HG02798 (cell line): Measurements from ENCODE around the gene VIL1.

Experiments used
- ATAC-seq: cut with Tn5 transposase; IDR thresholded peaks from one replicate; pipeline ENCODE4 v1.9.1; 2021; ENCODE audit warnings: mild to moderate bottlenecking; ENCODE audit not compliant: unreplicated experiment, poor library complexity

Gene VIL1

DNA sequence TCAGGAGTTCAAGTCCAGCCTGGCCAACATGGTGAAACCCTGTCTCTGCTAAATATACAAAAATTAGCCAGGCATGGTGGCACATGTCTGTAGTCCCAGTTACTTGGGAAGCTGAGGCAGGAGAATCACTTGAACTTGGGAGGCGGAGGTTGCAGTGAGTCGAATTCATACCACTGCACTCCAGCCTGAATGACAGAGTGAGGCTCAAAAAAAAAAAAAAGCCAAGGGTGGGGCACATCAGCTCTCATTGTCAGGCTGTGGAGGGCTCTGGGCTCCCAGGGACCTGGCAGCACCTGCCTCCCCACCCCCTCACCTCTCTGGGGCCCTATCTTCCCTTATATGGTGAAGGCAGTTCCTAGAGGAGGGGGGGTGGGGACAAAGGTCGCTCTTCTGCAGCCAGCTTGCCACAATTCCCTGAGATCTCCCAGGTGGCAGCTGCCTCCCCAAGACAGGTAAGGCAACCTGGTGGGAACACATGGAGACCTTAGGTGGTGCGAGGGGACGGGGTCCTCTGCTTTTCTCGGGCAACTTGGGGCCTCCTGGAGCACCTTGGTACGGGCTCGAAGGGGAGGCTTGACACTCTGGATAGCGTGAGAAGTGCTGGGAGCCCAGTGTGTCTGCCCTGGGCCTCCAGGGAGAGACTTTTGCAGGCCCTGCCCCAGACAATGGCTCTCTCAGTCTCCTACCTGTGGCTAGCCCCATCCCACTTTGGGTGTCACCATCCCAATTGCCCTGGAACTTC, at the start of gene VIL1:
Gene VIL1, plus strand, starts transcription at position 407 of the 742 bp plus-strand sequence. CDS start 4,656 bp downstream, outside the sequence.
- ATAC-seq, result no peak

DNA sequence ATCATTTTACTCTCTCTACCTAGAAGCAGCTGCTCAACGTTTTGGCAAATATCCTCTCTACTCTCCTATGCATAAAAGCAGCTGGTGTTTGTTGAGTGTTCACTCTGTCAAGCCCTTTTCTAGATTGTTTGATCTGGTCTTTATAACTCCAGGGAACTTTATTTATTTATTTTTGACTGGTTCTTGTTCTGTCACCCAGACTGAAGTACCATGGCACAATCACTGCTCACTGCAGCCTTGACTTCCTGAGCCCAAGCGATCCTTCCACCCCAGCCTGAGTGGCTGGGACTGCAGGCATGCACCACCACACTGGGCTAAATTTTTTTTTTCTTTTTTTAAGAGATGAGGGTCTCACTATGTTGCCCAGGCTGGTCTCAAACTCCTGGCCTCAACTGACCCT, 49.6 kb upstream of the VIL1 start:
- no peak for ATAC-seq

DNA sequence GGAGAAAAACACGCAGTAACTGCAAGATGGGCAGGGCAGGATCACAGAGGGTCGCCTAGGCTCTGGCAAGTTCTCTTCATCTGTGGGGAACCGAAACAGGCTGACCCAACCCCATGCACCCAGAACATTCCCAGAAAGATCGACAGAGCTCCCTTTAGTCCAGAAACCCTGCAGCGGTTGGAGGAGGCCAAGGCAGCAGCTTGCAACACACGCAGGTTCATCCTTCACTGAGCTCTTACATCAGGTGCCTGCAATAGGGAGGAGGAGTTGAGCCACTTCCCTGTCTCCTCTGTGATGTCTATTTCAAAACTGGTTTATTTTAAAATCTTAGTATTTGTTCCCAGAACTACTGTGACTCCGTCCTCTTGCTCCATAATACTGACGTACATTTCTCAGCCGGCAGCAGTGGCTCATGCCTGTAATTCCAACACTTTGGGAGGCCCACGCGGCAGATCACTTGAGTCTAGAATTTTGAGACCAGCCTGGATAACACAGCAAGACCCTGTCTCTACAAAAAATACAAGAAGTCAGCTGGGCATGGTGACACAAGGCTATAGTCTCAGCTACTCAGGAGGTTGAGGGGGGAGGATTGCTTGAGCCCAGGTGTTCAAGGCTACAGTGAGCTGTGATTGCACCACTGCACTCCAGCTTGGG, 48.4 kb upstream of the VIL1 start:
- no peak for ATAC-seq

DNA sequence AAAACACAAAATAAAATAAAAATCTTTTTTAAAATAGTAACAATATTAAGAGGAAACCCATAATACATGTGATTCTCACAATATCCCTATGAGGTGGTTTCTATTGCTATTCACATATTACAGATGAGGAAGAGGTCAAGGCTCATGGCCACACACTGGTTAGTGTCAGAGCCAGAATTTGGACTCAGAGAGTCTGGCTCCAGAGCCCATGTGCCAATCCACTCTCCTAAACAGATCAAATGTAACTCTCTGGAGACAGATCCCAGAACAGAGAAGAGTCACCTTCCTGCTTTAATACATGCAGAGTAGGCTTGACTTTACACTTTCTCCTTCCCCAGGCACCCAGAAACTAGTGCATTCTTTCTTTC, 47.0 kb upstream of the VIL1 start:
- no peak for ATAC-seq

DNA sequence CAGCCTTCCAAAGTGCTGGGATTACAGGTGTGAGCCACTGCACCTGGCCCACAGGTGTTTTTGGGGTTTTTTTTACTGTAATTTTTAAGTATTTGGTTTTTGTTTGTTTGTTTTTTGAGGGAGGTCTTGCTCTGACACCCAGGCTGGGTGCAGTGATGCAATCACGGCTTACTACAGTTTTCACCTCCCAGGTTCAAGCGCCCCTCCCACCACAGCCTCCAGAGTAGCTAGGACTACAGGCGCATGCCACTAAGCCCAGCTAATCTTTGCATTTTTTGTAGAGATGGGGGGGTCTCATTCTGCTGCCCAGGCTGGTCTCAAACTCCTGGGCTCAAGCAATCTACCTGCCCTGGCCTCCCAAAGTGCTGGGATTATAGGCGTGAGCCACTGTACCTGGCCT, 44.1 kb upstream of the VIL1 start:
- no peak for ATAC-seq

DNA sequence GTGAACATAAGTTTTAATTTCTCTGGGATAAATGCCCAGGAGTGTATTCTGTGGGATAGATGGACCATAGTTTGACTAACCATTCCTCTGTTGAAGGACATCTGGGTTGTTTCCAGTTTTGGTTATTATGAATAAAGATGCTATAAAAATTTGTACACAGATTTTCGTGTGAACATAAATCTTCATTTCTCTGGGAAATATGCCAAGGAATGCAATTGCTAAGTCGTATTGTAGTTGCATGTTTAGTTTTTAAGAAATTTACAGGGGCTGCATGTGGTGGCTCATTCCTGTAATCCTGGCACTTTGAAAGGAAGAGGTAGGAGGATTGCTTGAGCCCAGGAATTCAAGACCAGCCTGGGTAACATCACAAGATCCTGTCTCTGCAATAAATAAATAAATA, 43.7 kb upstream of the VIL1 start:
- no peak for ATAC-seq

DNA sequence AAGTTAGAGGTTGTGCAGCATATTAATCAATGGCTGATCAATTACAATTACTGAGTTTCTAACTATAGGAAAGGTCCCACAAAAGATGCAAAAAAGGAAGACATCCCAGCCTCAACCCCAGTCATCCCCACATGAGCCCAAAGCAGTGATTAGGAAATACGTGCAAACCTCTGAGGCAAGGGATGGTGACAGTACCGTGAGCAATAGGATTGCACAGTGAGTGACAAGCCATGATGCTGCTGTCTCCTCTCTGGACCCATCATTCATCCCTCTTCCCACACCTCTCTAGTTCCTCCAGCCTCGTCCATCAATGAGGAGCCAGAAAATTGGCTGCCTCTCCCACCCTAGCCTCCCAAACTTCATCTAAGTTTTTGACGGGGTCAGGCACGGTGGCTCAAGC, 40.9 kb upstream of the VIL1 start:
- no peak for ATAC-seq

DNA sequence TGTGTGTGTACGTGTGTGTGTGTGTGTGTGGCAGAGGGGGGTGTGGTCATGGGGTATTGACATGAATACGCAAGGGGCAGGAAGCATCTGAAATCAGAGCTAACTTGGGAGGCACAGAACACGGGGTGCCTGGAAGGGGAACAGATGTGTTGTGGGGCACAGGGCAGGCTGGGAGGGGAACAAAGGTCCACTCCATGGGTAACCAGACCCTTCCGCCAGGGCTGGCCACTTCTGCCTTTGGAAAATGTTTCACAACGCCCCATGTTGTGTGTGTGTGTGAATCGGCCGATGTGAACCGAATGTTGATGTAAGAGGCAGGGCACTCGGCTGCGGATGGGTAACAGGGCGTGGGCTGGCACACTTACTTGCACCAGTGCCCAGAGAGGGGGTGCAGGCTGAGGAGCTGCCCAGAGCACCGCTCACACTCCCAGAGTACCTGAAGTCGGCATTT, 37.0 kb upstream of the VIL1 start, which contains the start of gene SLC11A1:
Gene SLC11A1, plus strand, starts transcription at position 358 of the 451 bp plus-strand sequence. CDS start 96 bp downstream, outside the sequence.
- no peak for ATAC-seq

DNA sequence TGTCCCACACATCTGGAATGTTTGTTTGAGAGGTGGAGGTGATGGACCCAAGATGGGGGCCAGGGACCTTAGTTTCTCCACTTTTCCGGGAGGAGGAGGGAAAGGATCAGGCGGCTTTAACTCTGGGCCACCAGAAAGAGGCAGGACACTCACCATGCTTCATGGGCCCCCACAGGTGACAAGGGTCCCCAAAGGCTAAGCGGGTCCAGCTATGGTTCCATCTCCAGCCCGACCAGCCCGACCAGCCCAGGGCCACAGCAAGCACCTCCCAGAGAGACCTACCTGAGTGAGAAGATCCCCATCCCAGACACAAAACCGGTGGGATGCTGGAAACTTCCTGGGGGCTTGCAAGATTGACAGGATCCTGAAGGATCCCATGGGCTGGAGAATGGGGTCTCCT, 36.1 kb upstream of the VIL1 start:
- no peak for ATAC-seq

DNA sequence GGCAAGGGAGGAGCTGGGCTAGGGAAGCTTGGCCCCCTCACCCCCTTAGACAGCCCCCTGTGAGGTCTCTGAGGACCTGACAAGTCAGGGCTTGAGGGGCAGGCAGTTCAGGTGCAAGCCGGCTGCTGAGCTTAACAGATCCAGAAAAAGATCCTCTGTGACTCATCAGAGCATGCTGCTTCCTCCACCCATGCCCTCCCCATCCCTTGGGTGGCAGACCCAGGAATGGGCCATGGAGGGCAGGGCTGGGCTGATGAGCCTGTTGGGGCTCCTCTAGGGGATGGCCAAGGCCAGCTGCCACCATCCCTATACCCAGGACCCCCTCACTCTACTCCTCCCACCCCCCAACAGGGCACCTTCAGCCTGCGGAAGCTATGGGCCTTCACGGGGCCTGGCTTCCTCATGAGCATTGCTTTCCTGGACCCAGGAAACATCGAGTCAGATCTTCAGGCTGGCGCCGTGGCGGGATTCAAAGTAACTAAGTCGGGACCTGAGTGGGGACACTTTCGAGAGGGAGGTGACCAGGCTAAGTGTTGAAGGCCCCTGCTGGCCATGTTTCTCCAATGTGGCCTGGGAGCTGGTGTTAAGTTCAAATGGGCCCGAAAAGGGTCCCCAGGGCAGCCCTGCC, 34.9 kb upstream of the VIL1 start:
- ATAC-seq, result no peak

DNA sequence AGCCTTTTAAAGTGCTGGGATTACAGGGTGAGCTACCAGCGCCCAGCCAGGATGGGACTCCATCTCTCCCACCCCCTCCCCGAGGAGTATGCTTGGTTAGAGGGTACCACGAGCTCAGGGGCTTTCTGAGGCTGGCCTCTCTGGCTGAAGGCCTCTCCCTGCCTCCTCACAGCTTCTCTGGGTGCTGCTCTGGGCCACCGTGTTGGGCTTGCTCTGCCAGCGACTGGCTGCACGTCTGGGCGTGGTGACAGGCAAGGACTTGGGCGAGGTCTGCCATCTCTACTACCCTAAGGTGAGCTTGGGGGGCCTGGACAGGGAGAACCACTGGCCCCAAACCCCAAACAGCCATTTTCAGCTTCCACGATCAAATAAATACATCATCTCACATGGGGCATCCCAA, 33.9 kb upstream of the VIL1 start:
- no peak for ATAC-seq

DNA sequence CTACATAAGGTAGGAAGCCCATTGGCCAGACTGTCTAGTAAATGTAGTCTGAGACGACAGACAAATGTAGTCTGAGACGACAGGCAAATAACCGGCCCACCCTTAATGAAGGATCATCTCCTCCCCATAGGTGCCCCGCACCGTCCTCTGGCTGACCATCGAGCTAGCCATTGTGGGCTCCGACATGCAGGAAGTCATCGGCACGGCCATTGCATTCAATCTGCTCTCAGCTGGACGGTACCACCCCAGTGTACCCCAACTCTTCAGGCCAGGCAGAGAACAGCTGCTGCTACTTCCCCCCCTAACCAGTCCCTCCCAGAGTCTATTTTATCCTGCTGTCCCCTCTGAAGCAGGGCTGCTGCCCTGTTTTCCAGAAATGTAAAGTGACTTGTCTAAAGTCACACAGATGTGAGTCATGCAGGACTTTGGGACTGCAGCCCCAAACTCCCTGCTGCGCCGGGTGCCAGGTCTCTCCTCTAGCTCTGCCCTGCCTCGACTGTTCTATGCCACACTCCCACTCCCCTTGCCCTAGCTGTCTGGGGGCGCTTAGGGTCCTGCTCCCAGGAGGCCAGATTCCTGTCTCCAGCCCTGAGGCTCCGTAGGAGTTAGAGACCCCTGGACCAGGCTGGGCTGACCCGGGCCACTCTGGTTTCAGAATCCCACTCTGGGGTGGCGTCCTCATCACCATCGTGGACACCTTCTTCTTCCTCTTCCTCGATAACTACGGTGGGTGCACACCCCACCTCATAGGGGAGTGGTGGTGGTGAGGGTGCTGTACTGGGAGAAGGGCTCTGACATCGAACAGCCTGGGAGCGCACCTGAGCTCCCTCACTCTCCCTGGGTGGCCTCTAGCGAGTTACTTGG, 32.2 kb upstream of the VIL1 start:
- no peak for ATAC-seq

DNA sequence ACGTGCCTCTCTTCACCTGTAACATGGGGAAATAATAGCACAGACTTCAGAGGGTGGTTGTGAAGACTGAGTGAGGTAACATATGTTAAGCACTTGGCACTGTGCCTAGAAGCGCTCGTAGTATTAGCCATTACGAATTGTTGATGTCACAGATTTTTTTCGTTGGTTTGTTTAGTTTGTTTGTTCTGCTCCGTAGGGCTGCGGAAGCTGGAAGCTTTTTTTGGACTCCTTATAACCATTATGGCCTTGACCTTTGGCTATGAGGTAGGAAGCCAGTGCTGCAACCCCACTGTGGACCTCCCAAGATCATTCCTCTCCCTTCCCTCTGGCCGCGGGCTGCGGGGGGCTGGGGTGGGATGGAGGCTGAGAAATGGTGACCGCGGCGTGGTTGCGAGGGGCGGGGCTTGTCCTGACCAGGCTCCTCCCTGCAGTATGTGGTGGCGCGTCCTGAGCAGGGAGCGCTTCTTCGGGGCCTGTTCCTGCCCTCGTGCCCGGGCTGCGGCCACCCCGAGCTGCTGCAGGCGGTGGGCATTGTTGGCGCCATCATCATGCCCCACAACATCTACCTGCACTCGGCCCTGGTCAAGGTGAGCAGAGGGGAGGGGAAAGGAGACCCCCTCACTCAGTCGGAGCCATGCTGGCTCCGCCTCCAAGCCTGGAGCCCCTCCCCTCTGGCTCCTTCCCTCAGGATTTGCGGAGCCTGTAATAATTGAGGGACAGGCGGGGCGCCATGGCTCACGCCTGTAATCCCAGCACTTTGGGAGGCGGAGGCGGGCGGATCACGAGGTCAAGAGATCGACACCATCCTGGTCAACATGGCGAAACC, 31.3 kb upstream of the VIL1 start:
- ATAC-seq, result no peak

DNA sequence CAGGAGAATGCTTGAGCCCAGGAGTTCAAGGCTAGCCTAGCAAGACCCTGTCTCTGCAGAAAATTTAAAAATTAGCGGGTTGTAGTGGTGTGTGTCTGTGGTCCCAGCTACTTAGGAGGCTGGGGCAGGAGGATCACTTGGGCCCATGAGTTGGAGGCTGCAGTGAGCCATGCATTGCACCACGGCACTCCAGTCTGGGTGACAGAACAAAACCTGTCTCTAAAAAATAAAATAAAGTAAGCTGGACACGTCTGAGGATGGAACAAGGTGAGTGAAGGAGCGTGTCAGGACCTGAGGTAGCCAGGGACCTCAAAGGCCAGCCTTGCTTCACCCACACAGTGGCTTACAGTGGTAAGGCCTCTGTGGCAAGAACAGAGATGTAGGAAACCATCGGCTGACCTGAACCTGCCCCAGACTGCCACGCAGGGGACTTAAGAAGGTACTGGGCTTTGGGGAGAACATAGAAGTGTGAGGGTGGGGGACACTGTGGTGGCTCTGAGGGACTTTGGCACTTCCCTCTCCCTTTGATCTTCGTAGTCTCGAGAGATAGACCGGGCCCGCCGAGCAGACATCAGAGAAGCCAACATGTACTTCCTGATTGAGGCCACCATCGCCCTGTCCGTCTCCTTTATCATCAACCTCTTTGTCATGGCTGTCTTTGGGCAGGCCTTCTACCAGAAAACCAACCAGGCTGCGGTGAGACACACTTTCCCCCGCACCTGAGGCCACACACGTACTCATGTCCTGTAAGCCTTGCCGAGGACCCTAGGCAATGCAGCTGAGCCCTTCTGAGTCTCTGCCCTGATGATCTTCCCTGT, 29.4 kb upstream of the VIL1 start:
- no peak for ATAC-seq

DNA sequence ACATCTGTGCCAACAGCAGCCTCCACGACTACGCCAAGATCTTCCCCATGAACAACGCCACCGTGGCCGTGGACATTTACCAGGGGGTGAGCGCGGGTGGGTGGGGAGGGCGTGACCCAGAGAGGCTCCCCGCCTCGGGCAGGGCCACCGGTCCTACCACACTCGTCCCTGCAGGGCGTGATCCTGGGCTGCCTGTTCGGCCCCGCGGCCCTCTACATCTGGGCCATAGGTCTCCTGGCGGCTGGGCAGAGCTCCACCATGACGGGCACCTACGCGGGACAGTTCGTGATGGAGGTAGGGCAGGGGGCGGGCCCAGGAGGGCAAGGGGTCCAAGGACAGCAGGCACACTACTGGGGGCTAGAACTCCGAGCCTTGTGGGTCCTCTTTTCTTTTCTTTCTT, 27.7 kb upstream of the VIL1 start:
- ATAC-seq, result no peak

DNA sequence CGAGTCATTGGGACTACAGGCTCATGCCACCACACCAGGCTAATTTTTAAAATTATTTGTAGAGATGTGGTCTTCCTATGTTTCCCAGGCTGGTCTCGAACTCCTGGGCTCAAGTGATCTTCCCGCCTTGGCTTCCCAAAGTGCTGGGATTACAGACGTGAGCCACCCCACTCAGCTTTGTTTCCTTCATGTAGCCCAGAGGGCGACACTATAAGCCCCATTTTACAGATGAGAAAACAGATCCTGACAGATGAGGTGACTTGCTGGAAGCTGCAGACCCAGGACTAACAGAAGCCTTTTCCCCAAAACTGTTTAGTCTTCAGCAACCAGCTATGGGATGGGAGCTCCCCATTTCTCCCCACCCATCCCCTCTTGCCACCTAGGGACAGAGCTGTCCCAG, 26.5 kb upstream of the VIL1 start:
- no peak for ATAC-seq

DNA sequence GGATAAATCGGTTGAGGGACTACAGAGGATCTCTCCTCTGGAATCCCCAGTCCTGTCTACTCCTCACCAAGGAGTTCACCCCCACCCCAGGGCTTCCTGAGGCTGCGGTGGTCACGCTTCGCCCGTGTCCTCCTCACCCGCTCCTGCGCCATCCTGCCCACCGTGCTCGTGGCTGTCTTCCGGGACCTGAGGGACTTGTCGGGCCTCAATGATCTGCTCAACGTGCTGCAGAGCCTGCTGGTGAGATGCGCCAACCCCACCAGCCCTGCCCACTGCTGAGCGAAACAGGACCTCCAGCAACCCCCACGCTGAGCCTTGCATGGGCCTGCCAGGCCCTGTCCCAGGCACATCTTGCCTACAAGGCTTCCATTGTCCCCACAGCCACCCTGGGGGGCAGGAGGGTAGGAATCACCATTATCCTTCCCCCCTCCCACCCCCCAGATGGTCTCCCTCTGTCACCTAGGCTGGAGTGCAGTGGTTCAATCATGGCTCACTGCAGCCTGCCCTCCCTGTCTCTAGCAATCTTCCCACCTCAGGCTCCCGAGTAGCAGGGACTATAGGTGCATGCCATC, 25.9 kb upstream of the VIL1 start:
- ATAC-seq, result no peak

DNA sequence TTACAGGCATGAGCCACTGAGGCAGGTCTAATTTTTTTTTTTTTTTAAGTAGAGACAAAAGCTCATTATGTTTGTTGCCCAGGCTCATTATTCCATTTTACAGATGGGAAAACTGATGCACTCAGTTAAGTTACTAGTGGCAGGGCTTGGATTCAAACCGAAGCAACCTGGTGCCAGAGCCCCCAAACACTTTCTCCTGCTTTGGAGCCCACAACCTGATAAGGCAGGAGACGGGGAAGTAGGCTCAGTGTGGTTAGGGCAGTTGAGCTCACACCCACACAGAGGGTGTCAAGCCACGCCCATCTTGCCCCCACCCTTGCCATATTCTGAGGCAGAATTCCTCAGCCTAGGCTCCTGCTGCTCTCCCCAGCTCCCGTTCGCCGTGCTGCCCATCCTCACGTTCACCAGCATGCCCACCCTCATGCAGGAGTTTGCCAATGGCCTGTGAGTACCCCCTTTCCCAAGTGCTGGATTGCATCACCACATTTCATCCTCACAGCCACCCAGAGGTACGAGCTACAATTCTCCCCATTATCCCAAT, 25.1 kb upstream of the VIL1 start:
- ATAC-seq, result no peak
